NB4 (cell line): ENCODE results near the gene RNPC3.
A peak's percentile ranks its signal among the peaks of the same experiment; 100 is the strongest.

Experiments used
- DNase-seq: peaks from one replicate; pipeline ENCODE4 v3.0.0; 2010; ENCODE audit warnings: low read depth
- H3K4me3 ChIP-seq: one replicate; pipeline ENCODE4 v1.5.1; 2011; ENCODE audit warnings: mild to moderate bottlenecking, low read depth, low read length, moderate library complexity
- MAX ChIP-seq: IDR thresholded peaks from 2 replicates; pipeline ENCODE4 v1.6.1; 2011; ENCODE audit warnings: low read depth, low read length
- MYC ChIP-seq: IDR thresholded peaks from 2 replicates; pipeline ENCODE4 v1.6.1; 2011; ENCODE audit warnings: low read depth, low read length
- POLR2A ChIP-seq: IDR thresholded peaks from 2 replicates; pipeline ENCODE4 v1.6.1; 2011; ENCODE audit warnings: mild to moderate bottlenecking; ENCODE audit not compliant: insufficient read length; ENCODE audit errors: extremely low read depth
- TF ChIP-seq, protein P1 (sequence below): IDR thresholded peaks from one replicate; pipeline ENCODE4 v1.5.1; 2012; ENCODE audit warnings: low read depth, low read length

The RNPC3 gene, protein sequence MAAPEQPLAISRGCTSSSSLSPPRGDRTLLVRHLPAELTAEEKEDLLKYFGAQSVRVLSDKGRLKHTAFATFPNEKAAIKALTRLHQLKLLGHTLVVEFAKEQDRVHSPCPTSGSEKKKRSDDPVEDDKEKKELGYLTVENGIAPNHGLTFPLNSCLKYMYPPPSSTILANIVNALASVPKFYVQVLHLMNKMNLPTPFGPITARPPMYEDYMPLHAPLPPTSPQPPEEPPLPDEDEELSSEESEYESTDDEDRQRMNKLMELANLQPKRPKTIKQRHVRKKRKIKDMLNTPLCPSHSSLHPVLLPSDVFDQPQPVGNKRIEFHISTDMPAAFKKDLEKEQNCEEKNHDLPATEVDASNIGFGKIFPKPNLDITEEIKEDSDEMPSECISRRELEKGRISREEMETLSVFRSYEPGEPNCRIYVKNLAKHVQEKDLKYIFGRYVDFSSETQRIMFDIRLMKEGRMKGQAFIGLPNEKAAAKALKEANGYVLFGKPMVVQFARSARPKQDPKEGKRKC

DNA sequence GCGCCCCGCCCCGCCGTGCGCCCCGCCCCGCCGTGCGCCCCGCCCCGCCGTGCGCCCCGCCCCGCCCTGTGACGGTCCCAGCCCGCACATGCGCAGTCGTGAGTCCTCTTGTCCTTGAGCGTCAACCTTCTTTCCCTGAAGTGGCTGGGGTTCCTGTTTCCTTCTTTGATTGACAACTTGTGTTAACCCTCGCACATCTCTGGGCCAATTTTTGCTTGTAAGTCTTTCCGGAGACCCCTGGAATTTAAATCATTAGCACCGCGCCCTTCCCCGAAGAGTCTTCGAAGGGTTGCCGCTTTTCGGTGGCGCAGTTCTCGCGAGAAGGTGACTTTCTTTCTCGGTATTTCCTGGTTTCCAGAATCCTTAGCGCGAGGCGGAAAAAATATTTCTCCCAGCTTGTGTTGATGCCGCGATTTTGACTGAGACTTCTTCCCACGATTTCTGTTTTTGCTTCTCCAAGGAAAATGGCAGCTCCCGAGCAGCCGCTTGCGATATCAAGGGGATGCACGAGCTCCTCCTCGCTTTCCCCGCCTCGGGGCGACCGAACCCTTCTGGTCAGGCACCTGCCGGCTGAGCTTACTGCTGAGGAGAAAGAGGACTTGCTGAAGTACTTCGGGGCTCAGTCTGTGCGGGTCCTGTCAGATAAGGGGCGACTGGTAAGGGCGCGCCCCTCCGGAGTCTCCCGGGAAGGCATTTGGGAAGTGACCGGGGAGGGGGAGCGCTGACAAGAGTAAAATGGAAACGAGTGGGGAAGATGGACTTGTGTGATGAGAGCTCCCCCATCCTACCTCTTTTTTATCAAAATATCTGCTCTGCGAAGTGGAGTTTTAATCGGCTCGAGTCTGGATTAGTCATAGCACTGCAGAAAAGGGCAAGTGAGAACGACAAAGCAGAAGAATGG, at the start of gene RNPC3:
Gene RNPC3 (plus strand): TSS at position 93 of the 901 bp plus-strand sequence. CDS start 372 bp downstream, at position 465.
- H3K4me3 ChIP-seq = peak within 1 kb of the TSS; percentile 81
- DNase-seq = peak; percentile 83
- TF ChIP-seq MAX (0 out of 2 replicates have a peak, but pooled peaks have one; percentile 14), MYC (peak; percentile 60), POLR2A (peak; percentile 44)
- TF ChIP-seq, protein P1, sequence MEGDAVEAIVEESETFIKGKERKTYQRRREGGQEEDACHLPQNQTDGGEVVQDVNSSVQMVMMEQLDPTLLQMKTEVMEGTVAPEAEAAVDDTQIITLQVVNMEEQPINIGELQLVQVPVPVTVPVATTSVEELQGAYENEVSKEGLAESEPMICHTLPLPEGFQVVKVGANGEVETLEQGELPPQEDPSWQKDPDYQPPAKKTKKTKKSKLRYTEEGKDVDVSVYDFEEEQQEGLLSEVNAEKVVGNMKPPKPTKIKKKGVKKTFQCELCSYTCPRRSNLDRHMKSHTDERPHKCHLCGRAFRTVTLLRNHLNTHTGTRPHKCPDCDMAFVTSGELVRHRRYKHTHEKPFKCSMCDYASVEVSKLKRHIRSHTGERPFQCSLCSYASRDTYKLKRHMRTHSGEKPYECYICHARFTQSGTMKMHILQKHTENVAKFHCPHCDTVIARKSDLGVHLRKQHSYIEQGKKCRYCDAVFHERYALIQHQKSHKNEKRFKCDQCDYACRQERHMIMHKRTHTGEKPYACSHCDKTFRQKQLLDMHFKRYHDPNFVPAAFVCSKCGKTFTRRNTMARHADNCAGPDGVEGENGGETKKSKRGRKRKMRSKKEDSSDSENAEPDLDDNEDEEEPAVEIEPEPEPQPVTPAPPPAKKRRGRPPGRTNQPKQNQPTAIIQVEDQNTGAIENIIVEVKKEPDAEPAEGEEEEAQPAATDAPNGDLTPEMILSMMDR = no peak

DNA sequence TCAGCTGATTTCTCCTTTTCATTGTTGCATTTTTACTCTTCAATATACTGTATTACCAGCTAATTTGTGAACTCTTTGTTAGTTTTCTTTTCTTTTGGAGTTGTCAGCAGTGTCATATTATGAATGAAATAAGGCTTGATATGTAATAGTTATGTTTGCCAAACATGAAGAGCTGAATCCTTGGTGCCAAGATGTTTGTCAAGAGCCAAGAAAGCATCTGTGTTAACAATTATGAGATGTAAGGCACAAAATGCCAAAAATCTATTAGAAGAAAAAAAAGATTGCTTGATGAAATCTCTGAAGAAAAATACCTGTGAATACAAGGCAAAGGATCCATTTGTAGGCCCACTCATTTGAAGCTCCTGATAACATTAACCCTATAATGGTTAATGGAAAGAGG, 48.4 kb upstream of the RNPC3 start:
- DNase-seq = no peak
- H3K4me3 ChIP-seq = no peak overlapping the region
- TF ChIP-seq MAX = no peak
- TF ChIP-seq, protein P1 = no peak
- TF ChIP-seq POLR2A = no peak
- no peak for TF ChIP-seq MYC

DNA sequence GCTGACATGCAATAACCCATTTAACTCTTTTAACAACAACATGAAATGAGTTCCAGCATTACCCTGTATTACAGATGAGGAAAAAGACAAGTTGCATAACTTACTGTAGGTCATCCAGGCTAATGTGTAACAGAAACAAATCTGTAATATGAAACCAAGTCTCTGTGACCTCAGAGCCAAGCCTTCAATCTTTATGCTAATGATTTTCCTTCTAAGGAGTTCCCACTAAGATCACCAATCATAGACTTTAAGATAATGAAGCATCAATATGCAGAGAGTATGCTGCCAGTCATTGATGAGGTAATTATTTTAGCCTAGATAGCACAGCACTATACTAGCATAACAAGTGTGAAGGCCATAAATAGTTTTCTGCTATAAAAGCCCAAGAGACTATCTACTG, 35.6 kb upstream of the RNPC3 start:
- TF ChIP-seq, protein P1 = no peak
- TF ChIP-seq MAX = no peak
- DNase-seq = no peak
- no peak overlapping the region for H3K4me3 ChIP-seq

GRCh38 chr1:103492003-103492625, 33.4 kb upstream of the RNPC3 start:
- H3K4me3 ChIP-seq = no peak overlapping the region
- no peak for TF ChIP-seq MYC
- TF ChIP-seq POLR2A = no peak
- TF ChIP-seq, protein P1 = no peak
- TF ChIP-seq MAX = no peak
- DNase-seq = no peak

GRCh38 chr1:103496014-103496635, 29.4 kb upstream of the RNPC3 start:
- no peak for DNase-seq
- no peak for TF ChIP-seq POLR2A
- TF ChIP-seq, protein P1 = no peak
- no peak for TF ChIP-seq MAX
- TF ChIP-seq MYC = no peak
- H3K4me3 ChIP-seq = no peak overlapping the region
